Myocyte (in vitro differentiated cells): ENCODE results near the gene ZMYND8. TPM values are rescaled to one million over a fixed set of nuclear protein-coding genes. Genes with fewer than 3 reads are reported as not detected.
"Not testable (repeated sequence)": the region's sequence is repeated elsewhere in the genome, so short reads cannot be mapped to it uniquely, and the experiment has no call there.

ENCODE experiments used
- DNase-seq: peaks from one replicate; pipeline ENCODE4 v3.0.0-alpha.2; 2012; ENCODE audit warnings: low read depth
- polyA plus RNA-seq: library from polyadenylated mRNA; unstranded; fragments of >200 nt; gene quantifications from one replicate; pipeline ENCODE4 v1.2.1, GENCODE V29; 2012; ENCODE audit warnings: missing spikeins
- total RNA-seq: library from RNA; depleted of rRNA; stranded (reverse); fragments of >200 nt; gene quantifications from 2 replicates; pipeline ENCODE4 v1.2.3, GENCODE V29; 2014

Gene ZMYND8
- 28.2 and 29.1 TPM in 2 replicates for total RNA-seq
- polyA plus RNA-seq, result 19.4 TPM

DNA sequence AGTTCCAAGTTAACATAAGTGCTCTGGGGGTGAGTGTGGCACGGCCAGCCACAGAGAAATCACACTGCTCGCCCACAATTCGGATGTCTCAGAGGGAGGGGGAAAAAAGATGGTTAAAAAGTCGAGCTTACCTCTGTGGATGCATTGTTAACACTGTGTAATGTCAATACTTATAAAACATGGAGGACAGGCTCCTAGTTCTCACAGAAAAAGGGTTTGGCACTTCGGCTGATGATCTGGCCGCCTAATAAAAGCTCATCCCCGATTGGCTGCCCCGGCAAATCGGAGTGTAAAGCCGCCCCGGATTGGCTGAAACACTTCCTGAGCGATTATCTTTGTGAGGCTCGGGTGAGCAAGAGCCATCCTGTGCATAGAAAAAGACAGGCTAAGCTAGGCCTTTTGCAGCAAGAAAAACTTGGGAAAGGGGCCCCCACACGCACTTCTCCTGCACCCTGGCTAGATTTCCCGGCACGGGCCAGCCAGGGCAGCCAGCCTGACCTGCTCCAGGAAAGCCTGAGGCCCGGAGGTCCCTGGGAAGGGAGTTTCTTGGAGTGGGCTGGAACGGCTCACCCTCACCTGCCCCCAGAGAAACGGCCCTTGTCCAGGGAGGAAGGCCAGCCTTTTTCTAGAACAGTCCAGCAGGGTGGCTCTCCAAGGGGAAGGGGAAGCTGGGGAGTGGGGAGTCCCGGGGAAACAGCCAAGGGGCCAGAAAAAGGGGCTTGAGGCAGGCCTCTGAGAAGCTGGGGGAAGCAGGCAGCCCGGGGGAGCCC is at the start of gene ZMYND8:
ZMYND8 (minus strand) TSS at position 174 of the 770 bp plus-strand sequence; CDS start at position 145, 29 bp downstream.
- DNase-seq, result peak; percentile 98

- no peak for DNase-seq
These were observed 49.4 kb upstream of the ZMYND8 start for GRCh38 chr20:47405775-47406325.

GRCh38 chr20:47400685-47401084 is 44.2 kb upstream of the ZMYND8 start:
- no peak for DNase-seq

DNA sequence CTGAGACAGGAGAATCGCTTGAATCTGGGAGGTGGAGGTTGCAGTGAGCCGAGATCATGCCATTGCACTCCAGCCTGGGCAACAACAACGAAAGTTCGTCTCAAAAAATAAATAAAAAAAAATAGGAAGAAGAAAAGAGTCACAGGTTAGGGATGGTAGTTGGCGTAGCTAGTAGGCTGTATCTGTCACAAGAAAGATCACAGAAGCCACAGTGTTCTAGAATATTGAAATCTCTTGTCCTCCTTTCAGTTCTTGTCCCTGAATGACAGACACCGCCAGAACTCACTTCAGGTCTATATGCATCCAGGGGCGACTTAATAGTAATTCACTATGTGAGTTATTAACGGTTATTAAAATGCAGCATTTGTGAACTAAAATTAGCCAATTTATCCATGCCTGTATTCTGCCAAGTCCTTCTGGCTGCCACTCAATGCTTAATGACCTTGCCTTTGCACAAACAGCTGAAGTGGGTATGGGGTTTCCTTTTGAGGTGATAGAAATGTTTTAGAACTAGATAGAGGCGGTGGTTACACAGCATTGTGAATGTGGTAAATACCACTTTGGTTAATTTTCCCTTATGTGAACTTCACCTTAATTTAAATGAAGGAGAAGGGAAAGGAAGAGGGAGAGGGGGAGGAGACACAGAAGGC is 41.3 kb upstream of the ZMYND8 start:
- peak; percentile 59 for DNase-seq

DNA sequence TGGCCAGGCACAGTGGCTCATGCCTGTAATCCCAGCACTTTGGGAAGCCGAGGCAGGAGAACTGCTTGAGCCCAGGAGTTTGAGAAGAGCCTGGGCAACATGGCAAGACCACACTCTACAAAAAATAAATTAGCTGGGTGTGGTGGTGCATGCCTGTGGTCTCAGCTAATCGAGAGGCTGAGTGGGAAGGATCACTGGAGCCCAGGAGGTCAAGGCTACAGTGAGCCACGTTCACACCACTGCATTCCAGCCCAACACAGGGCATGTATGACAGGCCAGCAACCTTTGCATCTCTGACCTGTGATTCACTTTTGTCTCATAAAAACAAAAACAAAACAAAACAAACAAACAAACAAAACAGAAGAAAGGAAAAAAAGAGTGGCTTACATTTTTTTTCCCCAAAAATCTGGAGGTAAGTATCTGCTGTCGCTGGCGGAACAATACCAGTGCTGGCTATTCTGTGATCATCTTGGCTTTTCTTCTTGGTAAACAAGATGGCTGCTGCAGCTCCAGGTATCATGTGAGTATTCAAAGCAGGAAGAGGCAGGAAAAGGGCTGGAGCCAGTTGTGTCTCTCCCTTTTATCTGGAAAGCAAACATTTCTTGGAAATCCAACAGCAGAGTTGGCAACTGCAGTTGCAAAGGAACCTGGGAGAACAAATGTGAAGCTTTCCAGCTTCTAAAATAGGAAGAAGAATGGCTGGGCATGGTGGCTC is 40.4 kb upstream of the ZMYND8 start:
- peak; percentile 59 for DNase-seq

- DNase-seq, result not testable (repeated sequence)
These were observed 37.5 kb upstream of the ZMYND8 start for GRCh38 chr20:47393796-47394514.

DNA sequence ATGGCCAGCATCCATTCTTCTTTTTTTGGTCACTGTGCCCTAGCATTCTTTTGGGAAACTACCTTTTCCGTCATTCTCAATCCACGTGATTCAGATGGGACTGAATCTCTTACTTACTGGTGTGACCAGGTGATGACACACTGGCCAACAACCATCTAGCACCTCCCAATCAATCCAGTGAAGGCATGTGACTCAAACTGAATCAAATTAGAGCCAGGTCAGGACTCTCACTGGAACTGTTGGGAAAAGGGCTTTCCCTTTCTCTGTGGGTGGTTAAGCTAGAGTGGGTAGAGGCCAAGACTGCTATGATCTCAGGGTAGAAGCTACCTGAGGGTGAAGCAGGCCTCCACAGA is 36.2 kb upstream of the ZMYND8 start:
- DNase-seq, result no peak

- DNase-seq, result peak; percentile 79
These were observed 35.7 kb upstream of the ZMYND8 start for GRCh38 chr20:47392015-47392720.

DNA sequence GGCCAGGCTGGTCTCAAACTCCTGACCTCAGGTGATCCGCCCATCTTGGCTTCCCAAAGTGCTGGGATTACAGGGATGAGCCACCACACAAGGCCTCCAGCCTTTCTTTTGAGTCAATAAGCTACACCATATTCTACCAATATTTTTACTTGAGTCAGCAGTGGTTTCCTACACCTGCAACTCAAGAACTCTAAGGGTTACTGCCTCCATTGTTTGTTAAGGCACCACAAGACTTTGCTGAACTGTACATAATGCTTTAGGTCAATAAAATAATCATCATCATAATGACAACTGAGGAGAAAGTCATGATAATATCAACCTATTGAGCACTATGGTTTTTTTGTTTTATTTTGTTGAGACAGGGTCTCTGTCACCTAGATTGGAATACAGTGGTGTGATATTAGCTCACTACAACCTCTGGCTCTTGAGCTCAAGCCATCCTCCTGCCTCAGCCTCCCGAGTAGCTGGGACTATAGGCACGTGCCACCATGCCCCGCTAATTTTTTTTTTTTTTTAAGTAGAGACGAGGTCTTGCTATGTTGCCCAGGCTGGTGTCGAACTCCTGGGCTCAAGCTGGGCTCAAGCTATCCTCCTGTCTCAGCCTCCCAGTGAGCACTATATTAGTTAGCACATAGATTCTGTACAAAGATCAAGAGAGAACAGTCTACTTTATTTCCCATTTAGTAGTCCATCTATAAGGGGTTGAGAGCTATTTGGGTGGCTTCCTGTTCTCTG is 34.9 kb upstream of the ZMYND8 start:
- no peak for DNase-seq

- no peak for DNase-seq
These were observed 33.4 kb upstream of the ZMYND8 start for GRCh38 chr20:47389867-47390347.

DNA sequence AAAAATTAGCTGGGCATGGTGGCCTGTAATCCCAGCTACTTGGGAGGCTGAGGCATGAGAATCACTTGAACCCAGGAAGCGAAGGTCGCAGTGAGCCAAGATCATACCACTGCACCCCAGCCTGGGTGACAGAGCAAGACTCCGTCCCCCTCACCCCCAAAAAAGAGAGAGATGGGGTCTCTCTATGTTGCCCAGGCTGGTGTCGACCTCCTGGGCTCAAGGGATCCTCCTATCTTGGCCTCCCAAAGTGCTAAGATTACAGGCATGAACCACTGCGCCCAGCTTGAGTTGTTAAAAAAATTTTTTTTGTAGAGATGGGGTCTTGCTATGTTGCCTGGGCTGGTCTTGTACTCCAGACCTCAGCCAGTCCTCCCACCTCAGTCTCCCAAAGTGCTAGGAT is 29.5 kb upstream of the ZMYND8 start:
- not testable (repeated sequence) for DNase-seq

- no peak for DNase-seq
These were observed 26.4 kb upstream of the ZMYND8 start for GRCh38 chr20:47382746-47383415.

DNA sequence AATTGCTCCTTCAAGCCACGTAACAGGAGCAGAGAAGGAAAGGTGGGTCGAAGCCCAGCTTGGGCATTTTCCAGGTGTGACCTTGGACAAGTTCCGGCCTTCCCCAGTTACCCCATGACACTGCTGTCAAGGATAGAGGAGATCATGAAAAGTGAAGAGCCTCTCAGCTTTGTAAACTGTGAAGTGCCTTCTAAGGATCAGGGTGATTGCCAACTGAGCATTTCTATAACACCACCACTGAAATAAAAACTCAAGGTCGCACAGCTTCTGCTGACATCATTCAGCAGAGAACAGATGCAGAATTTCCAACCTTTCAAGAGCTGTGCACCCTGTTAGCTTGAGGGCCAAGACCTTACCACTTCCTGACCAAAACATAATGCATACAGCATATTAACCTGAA is 24.0 kb upstream of the ZMYND8 start:
- no peak for DNase-seq

GRCh38 chr20:47379433-47380150 is 23.1 kb upstream of the ZMYND8 start:
- no peak for DNase-seq

DNA sequence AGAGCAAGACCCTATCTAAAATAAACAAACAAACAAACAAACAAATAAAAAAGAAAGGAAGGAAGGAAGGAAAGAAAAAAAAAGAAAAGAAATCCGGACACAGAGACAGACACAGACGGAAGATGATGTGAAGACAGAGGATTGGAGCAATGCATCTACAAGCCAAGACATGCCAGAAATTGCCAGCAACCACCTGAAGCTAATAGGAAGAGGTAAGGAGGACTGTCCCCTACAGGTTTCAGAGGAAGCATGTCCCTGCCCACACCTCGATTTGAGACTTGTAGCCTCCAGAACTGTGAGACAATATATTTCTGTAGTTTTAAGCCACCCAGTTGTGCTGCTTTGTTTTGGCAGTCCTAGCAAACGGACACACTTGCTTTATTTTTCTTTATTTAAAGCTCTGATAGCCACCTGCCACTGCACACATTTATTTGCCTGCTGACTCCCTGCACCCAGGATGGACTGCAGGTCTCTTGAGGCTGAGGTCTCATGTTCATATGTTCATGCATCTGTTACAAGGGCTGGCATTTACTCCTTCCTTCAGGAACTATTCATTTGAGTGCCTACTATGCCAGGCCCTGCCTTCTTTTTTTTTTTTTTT is 20.7 kb upstream of the ZMYND8 start:
- no peak for DNase-seq

DNA sequence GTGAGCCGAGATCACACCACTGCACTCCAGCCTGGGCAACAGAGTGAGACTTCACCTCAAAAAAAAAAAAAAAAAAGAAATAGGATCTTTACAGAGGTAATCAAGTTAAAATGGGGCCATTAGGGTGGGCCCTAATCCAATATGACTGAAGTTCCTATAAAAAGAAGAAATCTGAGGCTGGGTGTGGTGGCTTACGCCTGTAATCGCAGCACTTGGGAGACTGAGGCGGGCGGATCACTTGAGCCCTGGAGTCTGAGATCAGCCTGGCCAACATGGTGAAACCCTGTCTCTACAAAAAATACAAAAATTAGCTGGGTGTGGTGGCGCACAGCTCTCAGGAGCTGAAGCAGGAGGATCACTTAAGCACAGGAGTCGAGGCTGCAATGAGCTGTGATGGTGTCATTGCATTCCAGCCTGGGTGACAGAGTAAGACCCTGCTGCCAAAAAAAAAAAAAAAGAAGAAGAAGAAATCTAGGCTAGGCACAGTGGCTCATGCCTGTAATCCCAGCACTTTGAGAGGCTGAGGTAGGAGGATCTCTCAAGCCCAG is 19.7 kb upstream of the ZMYND8 start:
- not testable (repeated sequence) for DNase-seq

- not testable (repeated sequence) for DNase-seq
These were observed 17.6 kb upstream of the ZMYND8 start for GRCh38 chr20:47374121-47374520.
